GM23338 (cell line): ENCODE results near the gene MBOAT1. TPM values are rescaled to one million over a fixed set of nuclear protein-coding genes. Genes with fewer than 3 reads are reported as not detected.

ENCODE experiments used
- ATAC-seq: fragments of 200-7000 bp; cut with Tn5 transposase; 3 replicates; pipeline ENCODE4 v1.9.1; 2020
- DNase-seq: peaks from one replicate; pipeline ENCODE4 v3.0.0-alpha.2; 2015; ENCODE audit warnings: low spot score
- H2AFZ ChIP-seq: fragments of 200-600 bp; sonication (generic); 2 replicates; pipeline ENCODE4 v1.8.0; 2016; ENCODE audit warnings: antibody characterized with exemption, mild to moderate bottlenecking, moderate library complexity
- H3F3A ChIP-seq: fragments of 200-600 bp; sonication (generic); replicated peaks from 2 replicates; pipeline ENCODE4 v1.8.0; 2017; ENCODE audit warnings: antibody characterized with exemption, mixed run types, low read depth
- H3K27ac ChIP-seq: fragments of 200-600 bp; sonication (generic); 2 replicates; pipeline ENCODE4 v1.6.1; 2016; ENCODE audit warnings: low read depth
- H3K27me3 ChIP-seq: fragments of 200-600 bp; sonication (generic); 2 replicates; pipeline ENCODE4 v1.8.0; 2016; ENCODE audit warnings: mild to moderate bottlenecking, mixed run types, moderate library complexity; ENCODE audit not compliant: insufficient read depth
- H3K36me3 ChIP-seq: fragments of 200-600 bp; sonication (generic); 2 replicates; pipeline ENCODE4 v1.8.0; 2016; ENCODE audit warnings: mild to moderate bottlenecking; ENCODE audit not compliant: insufficient read depth
- H3K4me1 ChIP-seq: fragments of 200-600 bp; sonication (generic); 2 replicates; pipeline ENCODE4 v1.8.0; 2016; ENCODE audit warnings: mild to moderate bottlenecking, moderate library complexity; ENCODE audit not compliant: insufficient read depth
- H3K4me2 ChIP-seq: fragments of 200-600 bp; sonication (generic); 2 replicates; pipeline ENCODE4 v1.7.1; 2017; ENCODE audit warnings: mixed run types
- H3K4me3 ChIP-seq: fragments of 200-600 bp; sonication (generic); 2 replicates; pipeline ENCODE4 v1.6.1; 2016; ENCODE audit warnings: mixed run types
- H3K79me2 ChIP-seq: fragments of 200-600 bp; sonication (generic); replicated peaks from 2 replicates; pipeline ENCODE4 v1.8.0; 2017; ENCODE audit warnings: mild to moderate bottlenecking; ENCODE audit not compliant: insufficient read depth
- H3K9me2 ChIP-seq: fragments of 200-600 bp; sonication (generic); 2 replicates; pipeline ENCODE4 v1.8.0; 2017; ENCODE audit not compliant: insufficient read depth
- H4K20me1 ChIP-seq: fragments of 200-600 bp; sonication (generic); replicated peaks from 2 replicates; pipeline ENCODE4 v1.8.0; 2017; ENCODE audit warnings: mild to moderate bottlenecking; ENCODE audit not compliant: insufficient read depth
- H3K27ac Mint-ChIP-seq: 2 replicates; pipeline ENCODE4 v1.8.0; 2020; ENCODE audit warnings: inconsistent platforms, mild to moderate bottlenecking, moderate library complexity, mixed read lengths
- H3K27me3 Mint-ChIP-seq: 3 replicates; pipeline ENCODE4 v1.8.0; 2022; ENCODE audit warnings: low read depth, mild to moderate bottlenecking, moderate library complexity, mixed read lengths, inconsistent platforms; ENCODE audit not compliant: insufficient read depth, poor library complexity
- H3K36me3 Mint-ChIP-seq: 3 replicates; pipeline ENCODE4 v1.8.0; 2021; ENCODE audit warnings: low read depth, mild to moderate bottlenecking, inconsistent platforms, moderate library complexity, mixed read lengths
- H3K4me1 Mint-ChIP-seq: 3 replicates; pipeline ENCODE4 v1.8.0; 2020; ENCODE audit warnings: mild to moderate bottlenecking, inconsistent platforms, mixed read lengths
- H3K4me3 Mint-ChIP-seq: 3 replicates; pipeline ENCODE4 v1.8.0; 2021; ENCODE audit warnings: moderate library complexity, mild to moderate bottlenecking, inconsistent platforms, mixed read lengths
- H3K9me3 Mint-ChIP-seq: 3 replicates; pipeline ENCODE4 v1.8.0; 2020; ENCODE audit warnings: moderate library complexity, mild to moderate bottlenecking, inconsistent platforms, mixed read lengths
- NANOG ChIP-seq: IDR thresholded peaks from 2 replicates; pipeline ENCODE4 v1.6.1; 2016; ENCODE audit warnings: antibody characterized with exemption, borderline replicate concordance
- polyA plus RNA-seq: library from polyadenylated mRNA; unstranded; fragments of >200 nt; fragmentation: Nextera tagmentation; extraction: Ambion mirVana; gene quantifications from 2 replicates; pipeline ENCODE4 v1.2.1, GENCODE V29; 2016
- total RNA-seq: library from RNA; depleted of rRNA; stranded (reverse); fragments of >200 nt; shearing (Covaris generic); gene quantifications from 2 replicates; pipeline ENCODE4 v1.2.3, GENCODE V29; 2014
- TF ChIP-seq, protein P1 (sequence below): fragments of 250-450 bp; sonication (Bioruptor Pico); IDR thresholded peaks from 2 replicates; pipeline ENCODE4 v1.5.0; 2020; ENCODE audit warnings: mild to moderate bottlenecking, moderate library complexity
- TF ChIP-seq, protein P2 (sequence below): IDR thresholded peaks from 2 replicates; pipeline ENCODE4 v1.6.1; 2016; ENCODE audit warnings: antibody characterized with exemption
- TF ChIP-seq, protein P3 (sequence below), 2 experiments: fragments of 200-600 bp in 1 of 2; sonication (generic) in 1 of 2; conservative IDR thresholded peaks; 2 replicates each; pipeline versions ENCODE4 v1.5.1 to v1.6.1; 2016 to 2017; ENCODE audit warnings: antibody characterized with exemption in 2 of 2, low read depth in 2 of 2, mild to moderate bottlenecking in 2 of 2, moderate library complexity in 1 of 2

The MBOAT1 gene
- total and polyA plus RNA-seq, 2 experiments from 2014 or later: 3.8 to 18.6 TPM

DNA sequence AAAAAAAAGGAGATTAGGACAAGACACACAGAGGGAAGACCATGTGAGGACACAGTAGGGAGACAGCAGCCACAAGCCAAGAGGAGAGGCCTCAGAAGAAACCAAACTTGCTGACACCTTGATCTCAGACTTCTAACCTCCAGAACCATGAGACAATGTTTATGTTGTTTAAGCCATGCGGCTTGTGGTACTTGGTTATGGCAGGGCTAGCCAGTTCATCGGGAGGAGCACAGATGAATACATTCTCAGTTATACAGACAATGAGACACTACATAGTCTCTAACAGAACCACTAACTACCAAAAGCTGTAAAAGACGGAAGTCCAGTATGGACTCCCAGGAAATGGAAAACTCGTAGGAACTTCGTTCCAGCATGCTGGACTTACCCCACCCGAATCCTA is 116.8 kb downstream of the MBOAT1 start (continued):
- TF ChIP-seq, protein P1, sequence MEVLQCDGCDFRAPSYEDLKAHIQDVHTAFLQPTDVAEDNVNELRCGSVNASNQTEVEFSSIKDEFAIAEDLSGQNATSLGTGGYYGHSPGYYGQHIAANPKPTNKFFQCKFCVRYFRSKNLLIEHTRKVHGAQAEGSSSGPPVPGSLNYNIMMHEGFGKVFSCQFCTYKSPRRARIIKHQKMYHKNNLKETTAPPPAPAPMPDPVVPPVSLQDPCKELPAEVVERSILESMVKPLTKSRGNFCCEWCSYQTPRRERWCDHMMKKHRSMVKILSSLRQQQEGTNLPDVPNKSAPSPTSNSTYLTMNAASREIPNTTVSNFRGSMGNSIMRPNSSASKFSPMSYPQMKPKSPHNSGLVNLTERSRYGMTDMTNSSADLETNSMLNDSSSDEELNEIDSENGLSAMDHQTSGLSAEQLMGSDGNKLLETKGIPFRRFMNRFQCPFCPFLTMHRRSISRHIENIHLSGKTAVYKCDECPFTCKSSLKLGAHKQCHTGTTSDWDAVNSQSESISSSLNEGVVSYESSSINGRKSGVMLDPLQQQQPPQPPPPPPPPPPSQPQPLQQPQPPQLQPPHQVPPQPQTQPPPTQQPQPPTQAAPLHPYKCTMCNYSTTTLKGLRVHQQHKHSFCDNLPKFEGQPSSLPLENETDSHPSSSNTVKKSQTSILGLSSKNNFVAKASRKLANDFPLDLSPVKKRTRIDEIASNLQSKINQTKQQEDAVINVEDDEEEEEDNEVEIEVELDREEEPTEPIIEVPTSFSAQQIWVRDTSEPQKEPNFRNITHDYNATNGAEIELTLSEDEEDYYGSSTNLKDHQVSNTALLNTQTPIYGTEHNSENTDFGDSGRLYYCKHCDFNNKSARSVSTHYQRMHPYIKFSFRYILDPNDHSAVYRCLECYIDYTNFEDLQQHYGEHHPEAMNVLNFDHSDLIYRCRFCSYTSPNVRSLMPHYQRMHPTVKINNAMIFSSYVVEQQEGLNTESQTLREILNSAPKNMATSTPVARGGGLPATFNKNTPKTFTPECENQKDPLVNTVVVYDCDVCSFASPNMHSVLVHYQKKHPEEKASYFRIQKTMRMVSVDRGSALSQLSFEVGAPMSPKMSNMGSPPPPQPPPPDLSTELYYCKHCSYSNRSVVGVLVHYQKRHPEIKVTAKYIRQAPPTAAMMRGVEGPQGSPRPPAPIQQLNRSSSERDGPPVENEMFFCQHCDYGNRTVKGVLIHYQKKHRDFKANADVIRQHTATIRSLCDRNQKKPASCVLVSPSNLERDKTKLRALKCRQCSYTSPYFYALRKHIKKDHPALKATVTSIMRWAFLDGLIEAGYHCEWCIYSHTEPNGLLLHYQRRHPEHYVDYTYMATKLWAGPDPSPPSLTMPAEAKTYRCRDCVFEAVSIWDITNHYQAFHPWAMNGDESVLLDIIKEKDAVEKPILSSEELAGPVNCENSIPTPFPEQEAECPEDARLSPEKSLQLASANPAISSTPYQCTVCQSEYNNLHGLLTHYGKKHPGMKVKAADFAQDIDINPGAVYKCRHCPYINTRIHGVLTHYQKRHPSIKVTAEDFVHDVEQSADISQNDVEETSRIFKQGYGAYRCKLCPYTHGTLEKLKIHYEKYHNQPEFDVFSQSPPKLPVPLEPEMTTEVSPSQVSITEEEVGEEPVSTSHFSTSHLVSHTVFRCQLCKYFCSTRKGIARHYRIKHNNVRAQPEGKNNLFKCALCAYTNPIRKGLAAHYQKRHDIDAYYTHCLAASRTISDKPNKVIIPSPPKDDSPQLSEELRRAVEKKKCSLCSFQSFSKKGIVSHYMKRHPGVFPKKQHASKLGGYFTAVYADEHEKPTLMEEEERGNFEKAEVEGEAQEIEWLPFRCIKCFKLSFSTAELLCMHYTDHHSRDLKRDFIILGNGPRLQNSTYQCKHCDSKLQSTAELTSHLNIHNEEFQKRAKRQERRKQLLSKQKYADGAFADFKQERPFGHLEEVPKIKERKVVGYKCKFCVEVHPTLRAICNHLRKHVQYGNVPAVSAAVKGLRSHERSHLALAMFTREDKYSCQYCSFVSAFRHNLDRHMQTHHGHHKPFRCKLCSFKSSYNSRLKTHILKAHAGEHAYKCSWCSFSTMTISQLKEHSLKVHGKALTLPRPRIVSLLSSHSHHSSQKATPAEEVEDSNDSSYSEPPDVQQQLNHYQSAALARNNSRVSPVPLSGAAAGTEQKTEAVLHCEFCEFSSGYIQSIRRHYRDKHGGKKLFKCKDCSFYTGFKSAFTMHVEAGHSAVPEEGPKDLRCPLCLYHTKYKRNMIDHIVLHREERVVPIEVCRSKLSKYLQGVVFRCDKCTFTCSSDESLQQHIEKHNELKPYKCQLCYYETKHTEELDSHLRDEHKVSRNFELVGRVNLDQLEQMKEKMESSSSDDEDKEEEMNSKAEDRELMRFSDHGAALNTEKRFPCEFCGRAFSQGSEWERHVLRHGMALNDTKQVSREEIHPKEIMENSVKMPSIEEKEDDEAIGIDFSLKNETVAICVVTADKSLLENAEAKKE: no peak
- TF ChIP-seq, protein P2, sequence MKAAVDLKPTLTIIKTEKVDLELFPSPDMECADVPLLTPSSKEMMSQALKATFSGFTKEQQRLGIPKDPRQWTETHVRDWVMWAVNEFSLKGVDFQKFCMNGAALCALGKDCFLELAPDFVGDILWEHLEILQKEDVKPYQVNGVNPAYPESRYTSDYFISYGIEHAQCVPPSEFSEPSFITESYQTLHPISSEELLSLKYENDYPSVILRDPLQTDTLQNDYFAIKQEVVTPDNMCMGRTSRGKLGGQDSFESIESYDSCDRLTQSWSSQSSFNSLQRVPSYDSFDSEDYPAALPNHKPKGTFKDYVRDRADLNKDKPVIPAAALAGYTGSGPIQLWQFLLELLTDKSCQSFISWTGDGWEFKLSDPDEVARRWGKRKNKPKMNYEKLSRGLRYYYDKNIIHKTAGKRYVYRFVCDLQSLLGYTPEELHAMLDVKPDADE: no peak

DNA sequence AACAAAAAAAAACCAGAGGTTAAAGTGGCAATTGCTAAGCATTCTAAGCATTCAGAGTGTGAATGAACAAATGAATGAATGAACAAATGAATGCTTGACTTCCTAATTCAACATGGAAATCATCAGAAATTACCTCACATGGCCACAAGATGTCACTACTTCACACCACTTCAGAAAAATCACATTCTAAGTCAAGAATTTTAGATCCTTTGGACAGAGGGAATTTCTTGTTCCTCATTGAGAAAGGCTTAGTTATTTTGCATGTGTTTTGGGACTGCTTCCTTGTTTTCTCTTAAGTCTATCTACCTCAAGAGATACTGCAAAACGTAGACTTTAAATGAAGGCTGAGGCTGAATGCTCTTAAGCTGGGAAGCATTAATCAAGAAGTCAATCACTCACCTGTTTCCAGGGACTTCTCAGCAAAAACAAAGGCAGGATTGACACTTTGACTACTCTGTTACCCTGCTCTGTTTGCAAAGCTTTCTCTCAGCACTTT is 120.2 kb downstream of the MBOAT1 start:
- peaks cover 3% of the 10 kb centered on the region; the same call in 1 of the 3 replicates for H3K36me3 Mint-ChIP-seq
- TF ChIP-seq, protein P3, sequence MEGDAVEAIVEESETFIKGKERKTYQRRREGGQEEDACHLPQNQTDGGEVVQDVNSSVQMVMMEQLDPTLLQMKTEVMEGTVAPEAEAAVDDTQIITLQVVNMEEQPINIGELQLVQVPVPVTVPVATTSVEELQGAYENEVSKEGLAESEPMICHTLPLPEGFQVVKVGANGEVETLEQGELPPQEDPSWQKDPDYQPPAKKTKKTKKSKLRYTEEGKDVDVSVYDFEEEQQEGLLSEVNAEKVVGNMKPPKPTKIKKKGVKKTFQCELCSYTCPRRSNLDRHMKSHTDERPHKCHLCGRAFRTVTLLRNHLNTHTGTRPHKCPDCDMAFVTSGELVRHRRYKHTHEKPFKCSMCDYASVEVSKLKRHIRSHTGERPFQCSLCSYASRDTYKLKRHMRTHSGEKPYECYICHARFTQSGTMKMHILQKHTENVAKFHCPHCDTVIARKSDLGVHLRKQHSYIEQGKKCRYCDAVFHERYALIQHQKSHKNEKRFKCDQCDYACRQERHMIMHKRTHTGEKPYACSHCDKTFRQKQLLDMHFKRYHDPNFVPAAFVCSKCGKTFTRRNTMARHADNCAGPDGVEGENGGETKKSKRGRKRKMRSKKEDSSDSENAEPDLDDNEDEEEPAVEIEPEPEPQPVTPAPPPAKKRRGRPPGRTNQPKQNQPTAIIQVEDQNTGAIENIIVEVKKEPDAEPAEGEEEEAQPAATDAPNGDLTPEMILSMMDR (conservative IDR thresholded peaks at IDR 0.05; ENCODE audit: low read depth in 2 of 2): peak; percentile 76 to 80
- no peak for TF ChIP-seq NANOG
- Histone ChIP-seq H3K9me2 (no peaks in the 10 kb centered on the region), H3K4me1 (peaks cover 10% of the 10 kb centered on the region), H3K36me3 (peaks cover 2% of the 10 kb centered on the region; the same call in 1 of the 2 replicates), H3K4me3 (no peak overlapping the region), H3F3A (no peaks in the 10 kb centered on the region), H2AFZ (no peak overlapping the region), H4K20me1 (no peaks in the 10 kb centered on the region), H3K27me3 (no peaks in the 10 kb centered on the region), H3K79me2 (no peaks in the 10 kb centered on the region), H3K27ac (peak overlapping the region; percentile 79), H3K4me2 (peak overlapping the region; percentile 0; the same call in 1 of the 2 replicates)
- peaks cover 3% of the 10 kb centered on the region; the same call in 1 of the 3 replicates for H3K9me3 Mint-ChIP-seq
- peaks cover 2% of the 10 kb centered on the region for H3K27me3 Mint-ChIP-seq
- H3K4me1 Mint-ChIP-seq: peaks cover 20% of the 10 kb centered on the region; the same call in 2 of the 3 replicates
- DNase-seq (peak; percentile 80), ATAC-seq (peak; percentile 85)
- no peak overlapping the region for H3K4me3 Mint-ChIP-seq
- H3K27ac Mint-ChIP-seq: peak overlapping the region; percentile 92
